Measurements from ENCODE around the gene MYO10.

DNA sequence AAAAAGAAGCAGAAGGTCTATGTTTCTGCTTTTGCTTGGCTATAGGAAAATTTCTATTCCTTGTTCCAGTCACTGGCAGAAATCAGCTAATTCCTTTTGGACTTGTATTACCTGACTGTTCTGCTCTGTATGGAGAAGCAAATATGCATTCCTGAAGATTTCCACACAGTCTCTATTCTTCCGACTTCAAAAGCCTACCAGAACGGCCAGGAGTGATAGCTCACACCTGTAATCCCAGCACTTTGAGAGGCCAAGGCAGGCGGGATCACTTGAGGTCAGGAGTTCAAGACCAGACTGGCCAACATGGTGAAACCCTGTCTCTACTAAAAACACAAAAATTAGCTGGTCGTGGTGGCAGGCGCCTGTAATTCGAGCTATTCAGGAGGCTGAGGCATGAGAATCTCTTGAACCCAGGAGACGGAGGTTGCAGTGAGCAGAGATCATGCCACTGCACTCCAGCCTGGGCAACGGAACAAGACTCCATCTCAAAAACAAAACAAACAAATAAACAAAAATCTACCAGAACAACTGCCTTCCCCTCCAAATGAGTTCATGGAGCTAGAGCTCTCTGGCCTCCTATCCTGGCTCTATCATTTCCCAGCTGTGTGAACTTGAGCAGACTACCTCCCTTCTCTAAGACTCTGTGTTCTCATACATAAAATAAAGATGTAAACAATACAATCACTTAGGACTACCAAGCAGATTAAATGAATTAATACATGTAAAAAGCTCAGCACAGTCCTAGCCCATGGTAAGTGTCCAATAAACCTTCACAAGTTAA is 17.0 kb downstream of the MYO10 start:
- TF ChIP-seq CTCF (IDR thresholded peaks at IDR 0.05) (no peak), EP300 (IDR thresholded peaks at IDR 0.05) (no peak), POLR2A (IDR thresholded peaks at IDR 0.05) (no peak), POLR2AphosphoS5 (IDR thresholded peaks at IDR 0.05) (no peak)
